Measurements from ENCODE around the gene HOXA13. TPM values are rescaled to one million over a fixed set of nuclear protein-coding genes. Genes with fewer than 3 reads are reported as not detected.

The HOXA13 gene
- total RNA-seq (2021): 0.35 and 0.40 TPM in 2 replicates
- Bru-seq, nascent RNA: percentile 21 among the genes with signal in this experiment
- percentile 32 among the genes with signal in this experiment for BruChase-seq, experiment 1, labeled RNA remaining after a 2-hour chase
- BruChase-seq, experiment 2, labeled RNA remaining after a 6-hour chase: percentile 26 among the genes with signal in this experiment
- long read RNA-seq: 0 reads

- H3K27me3 ChIP-seq (ENCODE audit: insufficient read depth, low read depth): peaks cover 19% of the 10 kb centered on the region; the same call in 1 of the 2 replicates
- CTCF ChIA-PET: interaction anchor here (0.6 to 1.7 kb wide), 6 partner anchors 376 to 894 kb away, joined by 3 to 9 read pairs (median 4); no protein-coding TSS in a partner anchor
- intact Hi-C loops (cut with micrococcal nuclease; ENCODE audit: unreplicated experiment): loop anchor here (1.0 to 10.0 kb wide), 5 partner anchors 376 to 1655 kb away; partner anchors contain the start of genes HIBADH and TAX1BP1
Measured at GRCh38 chr7:27199849-27200760, at the start of gene HOXA13. HOXA13 (minus strand) TSS chr7:27200091; CDS start chr7:27200077, 14 bp downstream.

GRCh38 chr7:27248911-27249723 is 49.2 kb upstream of the HOXA13 start:
- ChIA-PET CTCF (no interaction called here), POLR2A (ENCODE audit: unreplicated experiment) (no interaction called here)
- TF ChIP-seq CTCF (conservative IDR thresholded peaks at IDR 0.05): no peak
- no peak for TF ChIP-seq EZH2 (IDR thresholded peaks at IDR 0.05; ENCODE audit: low read depth)
- Histone ChIP-seq H3K79me2 (ENCODE audit: low read depth) (no peaks in the 10 kb centered on the region), H3K4me1 (replicated peaks; ENCODE audit: insufficient read depth) (no peaks in the 10 kb centered on the region), H3K9me2 (ENCODE audit: insufficient read depth) (no peaks in the 10 kb centered on the region), H3K27me3 (ENCODE audit: insufficient read depth, low read depth) (peaks cover 33% of the 10 kb centered on the region; the same call in 1 of the 2 replicates), H3K4me3 (no peak overlapping the region), H3K9me3 (ENCODE audit: insufficient read depth, low read depth) (no peaks in the 10 kb centered on the region), H2AFZ (no peak overlapping the region), H4K20me1 (ENCODE audit: insufficient read depth) (no peaks in the 10 kb centered on the region), H3K4me2 (no peak overlapping the region), H3F3A (ENCODE audit: insufficient read depth, low read depth) (no peaks in the 10 kb centered on the region), H3K27ac (no peak overlapping the region), H3K36me3 (ENCODE audit: low read depth) (no peaks in the 10 kb centered on the region)
- no peak for DNase-seq
- intact Hi-C loops (cut with micrococcal nuclease; ENCODE audit: unreplicated experiment): no loop called here
- BruUV-seq (replicated peaks): no TSS peak

More at GRCh38 chr7:27199849-27200760, at the start of gene HOXA13:
- Histone ChIP-seq H3K9me2 (ENCODE audit: insufficient read depth) (no peaks in the 10 kb centered on the region), H4K20me1 (ENCODE audit: insufficient read depth) (no peaks in the 10 kb centered on the region), H3K79me2 (ENCODE audit: low read depth) (no peaks in the 10 kb centered on the region), H3K4me1 (replicated peaks; ENCODE audit: insufficient read depth) (no peaks in the 10 kb centered on the region), H3K27ac (no peak within 1 kb of the TSS), H3F3A (ENCODE audit: insufficient read depth, low read depth) (peaks cover 19% of the 10 kb centered on the region; the same call in 1 of the 2 replicates), H3K36me3 (ENCODE audit: low read depth) (no peaks in the 10 kb centered on the region), H3K9me3 (ENCODE audit: insufficient read depth, low read depth) (no peaks in the 10 kb centered on the region), H3K4me2 (peak within 1 kb of the TSS; percentile 92), H2AFZ (peak within 1 kb of the TSS; percentile 80), H3K4me3 (peak within 1 kb of the TSS; percentile 66)
- POLR2A ChIA-PET (ENCODE audit: unreplicated experiment): no interaction called here
- peak; percentile 55 to 83 for DNase-seq
- TF ChIP-seq EZH2 (IDR thresholded peaks at IDR 0.05; ENCODE audit: low read depth): no peak
- TF ChIP-seq CTCF (conservative IDR thresholded peaks at IDR 0.05): no peak
- no TSS peak for BruUV-seq (replicated peaks)

GRCh38 chr7:27248427-27248806 is 48.5 kb upstream of the HOXA13 start:
- intact Hi-C loops (cut with micrococcal nuclease; ENCODE audit: unreplicated experiment): no loop called here
- H3K4me2 ChIP-seq: no peak overlapping the region
- BruUV-seq (replicated peaks): no TSS peak
- no peaks in the 10 kb centered on the region for H3K9me2 ChIP-seq (ENCODE audit: insufficient read depth)
- H3K27ac ChIP-seq: no peak overlapping the region
- no peaks in the 10 kb centered on the region for H3K9me3 ChIP-seq (ENCODE audit: insufficient read depth, low read depth)
- H3K36me3 ChIP-seq (ENCODE audit: low read depth): no peaks in the 10 kb centered on the region
- H3K79me2 ChIP-seq (ENCODE audit: low read depth): no peaks in the 10 kb centered on the region
- no peak for TF ChIP-seq CTCF (conservative IDR thresholded peaks at IDR 0.05)
- H3F3A ChIP-seq (ENCODE audit: insufficient read depth, low read depth): no peaks in the 10 kb centered on the region
- H4K20me1 ChIP-seq (ENCODE audit: insufficient read depth): no peaks in the 10 kb centered on the region
- no peak for DNase-seq
- ChIA-PET CTCF (interaction anchor here (0.6 kb wide), 1 partner anchor 50 kb away, joined by 5 read pairs; no protein-coding TSS in a partner anchor), POLR2A (ENCODE audit: unreplicated experiment) (no interaction called here)
- no peak overlapping the region for H3K4me3 ChIP-seq
- peaks cover 33% of the 10 kb centered on the region; the same call in 1 of the 2 replicates for H3K27me3 ChIP-seq (ENCODE audit: insufficient read depth, low read depth)
- H3K4me1 ChIP-seq (replicated peaks; ENCODE audit: insufficient read depth): no peaks in the 10 kb centered on the region
- no peak overlapping the region for H2AFZ ChIP-seq
